HFFc6 (cell line): ENCODE measurements around the gene ADAMTS7. TPM values are rescaled to one million over a fixed set of nuclear protein-coding genes. Genes with fewer than 3 reads are reported as not detected.
"Not testable (repeated sequence)": the region's sequence is repeated elsewhere in the genome, so short reads cannot be mapped to it uniquely, and the experiment has no call there.

Source experiments
- DNase-seq: peaks from one replicate; pipeline ENCODE4 v3.0.0-alpha.2; 2018
- H3K27ac Mint-ChIP-seq: 2 replicates; pipeline ENCODE4 v1.8.0; 2020; ENCODE audit warnings: mild to moderate bottlenecking, mixed read lengths
- H3K27me3 Mint-ChIP-seq: 2 replicates; pipeline ENCODE4 v1.8.0; 2021; ENCODE audit warnings: mild to moderate bottlenecking, moderate library complexity, mixed read lengths; ENCODE audit not compliant: insufficient read depth
- H3K36me3 Mint-ChIP-seq: 2 replicates; pipeline ENCODE4 v1.8.0; 2021; ENCODE audit warnings: low read depth, mixed read lengths
- H3K4me1 Mint-ChIP-seq: 2 replicates; pipeline ENCODE4 v1.8.0; 2020; ENCODE audit warnings: low read depth, mixed read lengths
- H3K4me3 Mint-ChIP-seq: 2 replicates; pipeline ENCODE4 v1.8.0; 2020; ENCODE audit warnings: mild to moderate bottlenecking, moderate library complexity, mixed read lengths
- H3K9me3 Mint-ChIP-seq: 2 replicates; pipeline ENCODE4 v1.8.0; 2020; ENCODE audit warnings: mild to moderate bottlenecking, mixed read lengths
- CTCF ChIP-seq: fragments of 200-600 bp; sonication (generic); IDR thresholded peaks from 2 replicates; pipeline ENCODE4 v1.5.0; 2021; ENCODE audit warnings: antibody characterized with exemption, mild to moderate bottlenecking
- total RNA-seq, 6 experiments: library from RNA; stranded (reverse); fragmentation: NEBNext Ultra II Directional; extraction: Animal tissue kit (Norgen Biotek cat#: 25700); gene quantifications; 2 replicates in 1 of 6; 3 replicates in 5 of 6; pipeline ENCODE4 v1.2.3, GENCODE V29; 2021

Gene ADAMTS7
- total RNA-seq, 6 experiments from 2014 or later = 0.39 to 0.66 (median 0.59) TPM

GRCh38 chr15:78853500-78853899 lies 42.2 kb upstream of the ADAMTS7 start:
- peak overlapping the region; percentile 20; the same call in 1 of the 2 replicates for H3K27ac Mint-ChIP-seq
- DNase-seq = no peak
- H3K36me3 Mint-ChIP-seq = no peaks in the 10 kb centered on the region; the same call in 1 of the 2 replicates
- no peak overlapping the region for H3K4me3 Mint-ChIP-seq
- peaks cover 17% of the 10 kb centered on the region for H3K4me1 Mint-ChIP-seq
- no peaks in the 10 kb centered on the region for H3K9me3 Mint-ChIP-seq
- peaks cover 3% of the 10 kb centered on the region for H3K27me3 Mint-ChIP-seq
- TF ChIP-seq CTCF = no peak

- Mint-ChIP-seq H3K4me3 (no peak overlapping the region), H3K36me3 (no peaks in the 10 kb centered on the region; the same call in 1 of the 2 replicates), H3K27me3 (peaks cover 6% of the 10 kb centered on the region), H3K4me1 (peaks cover 16% of the 10 kb centered on the region), H3K9me3 (no peaks in the 10 kb centered on the region), H3K27ac (no peak overlapping the region)
- no peak for TF ChIP-seq CTCF
- DNase-seq = no peak
Observed at GRCh38 chr15:78850941-78851755, 39.9 kb upstream of the ADAMTS7 start.

- no peaks in the 10 kb centered on the region; the same call in 1 of the 2 replicates for H3K36me3 Mint-ChIP-seq
- H3K27ac Mint-ChIP-seq = no peak overlapping the region
- TF ChIP-seq CTCF = no peak
- no peaks in the 10 kb centered on the region for H3K9me3 Mint-ChIP-seq
- H3K4me1 Mint-ChIP-seq = peaks cover 8% of the 10 kb centered on the region
- peaks cover 5% of the 10 kb centered on the region for H3K27me3 Mint-ChIP-seq
- no peak for DNase-seq
- no peak overlapping the region for H3K4me3 Mint-ChIP-seq
Observed at GRCh38 chr15:78850352-78850751, 39.1 kb upstream of the ADAMTS7 start.

- not testable (repeated sequence) for H3K4me1 Mint-ChIP-seq, DNase-seq, H3K36me3 Mint-ChIP-seq, H3K4me3 Mint-ChIP-seq, H3K27ac Mint-ChIP-seq, H3K9me3 Mint-ChIP-seq
- H3K27me3 Mint-ChIP-seq = peaks cover 17% of the 10 kb centered on the region
Observed at GRCh38 chr15:78847387-78847906, 36.2 kb upstream of the ADAMTS7 start.

GRCh38 chr15:78846906-78847305 lies 35.6 kb upstream of the ADAMTS7 start:
- H3K4me3 Mint-ChIP-seq, H3K36me3 Mint-ChIP-seq, H3K27ac Mint-ChIP-seq, H3K4me1 Mint-ChIP-seq, H3K9me3 Mint-ChIP-seq, DNase-seq: not testable (repeated sequence)
- H3K27me3 Mint-ChIP-seq = peaks cover 17% of the 10 kb centered on the region

- no peak for DNase-seq
- Mint-ChIP-seq H3K9me3 (no peaks in the 10 kb centered on the region), H3K27me3 (peaks cover 28% of the 10 kb centered on the region), H3K36me3 (no peaks in the 10 kb centered on the region), H3K4me1 (peaks cover 12% of the 10 kb centered on the region), H3K27ac (no peak overlapping the region), H3K4me3 (no peak overlapping the region)
- no peak for TF ChIP-seq CTCF
Observed at GRCh38 chr15:78842519-78842918, 31.3 kb upstream of the ADAMTS7 start.
